CD4-positive, alpha-beta T cell treated with Interferon alpha-2 for 1 hour (primary cell): ENCODE data around the gene CYP26C1.
"Not testable (repeated sequence)": the region's sequence is repeated elsewhere in the genome, so short reads cannot be mapped to it uniquely, and the experiment has no call there.

ENCODE experiments used
- DNase-seq, 2 donors: peaks; one replicate each; pipeline ENCODE4 v3.0.0-alpha.2; 2020 to 2022

CYP26C1 gene

GRCh38 chr10:93079663-93080349 is 19.2 kb downstream of the CYP26C1 start:
- no peak for DNase-seq

GRCh38 chr10:93080350-93081046 is 19.9 kb downstream of the CYP26C1 start:
- DNase-seq: peak; percentile 24 to 54

- no peak for DNase-seq
Observed at GRCh38 chr10:93081318-93081717, 20.7 kb downstream of the CYP26C1 start.

GRCh38 chr10:93081834-93082233 is 21.2 kb downstream of the CYP26C1 start:
- DNase-seq: no peak

DNA sequence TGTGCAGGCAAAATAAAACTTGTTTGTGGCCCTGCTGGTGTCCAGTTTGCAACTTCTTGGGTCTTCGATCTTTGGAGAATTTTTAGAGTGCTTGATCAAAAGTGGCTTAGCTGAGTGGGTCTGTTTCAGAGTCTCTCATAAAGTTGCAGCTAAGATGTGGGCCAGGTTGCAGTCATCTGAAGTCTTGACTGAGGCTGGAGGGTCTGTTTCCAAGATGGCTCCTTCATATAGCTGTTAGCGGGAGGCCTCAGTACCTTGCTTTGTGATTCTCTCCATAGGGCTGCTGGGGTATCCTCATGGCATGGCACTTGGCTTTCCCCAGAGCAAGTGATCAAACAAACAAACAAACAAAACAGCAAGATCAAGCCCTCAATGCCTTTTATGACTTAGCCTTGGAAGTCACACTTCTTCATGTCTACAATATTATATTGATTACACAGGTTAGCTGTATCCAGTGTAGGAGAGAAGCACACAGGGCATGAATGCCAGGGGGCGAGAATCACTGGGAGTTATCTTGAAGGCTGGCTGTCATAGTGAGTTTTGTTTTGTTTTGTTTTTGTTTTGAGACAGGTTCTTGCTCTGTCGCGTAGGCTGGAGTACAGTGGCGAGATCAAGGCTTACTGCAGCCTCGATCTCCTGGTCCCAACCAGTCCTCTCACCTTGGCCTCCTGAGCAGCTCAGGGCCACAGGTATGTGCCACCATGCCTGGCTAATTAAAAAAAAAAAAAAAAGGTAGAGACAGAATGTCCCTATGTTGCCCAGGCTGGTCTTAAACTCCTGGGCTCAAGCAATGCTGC is 23.3 kb downstream of the CYP26C1 start:
- no peak for DNase-seq

- DNase-seq: no peak
Observed at GRCh38 chr10:93085272-93085859, 24.8 kb downstream of the CYP26C1 start.

- DNase-seq: no peak
Observed at GRCh38 chr10:93086289-93086688, 25.7 kb downstream of the CYP26C1 start.

DNA sequence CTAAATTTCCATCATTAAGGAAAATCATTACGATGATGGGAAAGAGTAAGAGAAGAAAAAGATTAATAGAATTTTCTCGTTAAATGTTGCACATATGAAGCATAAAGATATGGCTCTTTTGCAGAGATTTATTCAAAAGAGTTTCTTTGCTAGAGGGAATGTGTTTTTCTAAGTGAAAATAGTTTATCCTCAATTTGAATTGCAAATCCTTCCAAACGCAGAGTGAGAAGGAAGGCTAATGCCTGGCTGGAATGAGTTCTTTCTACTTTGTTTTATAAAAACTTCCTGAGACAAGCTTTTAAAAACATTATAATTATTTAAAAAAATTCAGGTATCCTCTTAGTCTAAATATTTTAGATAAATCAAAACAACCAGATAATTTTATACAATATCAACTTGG is 27.2 kb downstream of the CYP26C1 start:
- DNase-seq: no peak

DNA sequence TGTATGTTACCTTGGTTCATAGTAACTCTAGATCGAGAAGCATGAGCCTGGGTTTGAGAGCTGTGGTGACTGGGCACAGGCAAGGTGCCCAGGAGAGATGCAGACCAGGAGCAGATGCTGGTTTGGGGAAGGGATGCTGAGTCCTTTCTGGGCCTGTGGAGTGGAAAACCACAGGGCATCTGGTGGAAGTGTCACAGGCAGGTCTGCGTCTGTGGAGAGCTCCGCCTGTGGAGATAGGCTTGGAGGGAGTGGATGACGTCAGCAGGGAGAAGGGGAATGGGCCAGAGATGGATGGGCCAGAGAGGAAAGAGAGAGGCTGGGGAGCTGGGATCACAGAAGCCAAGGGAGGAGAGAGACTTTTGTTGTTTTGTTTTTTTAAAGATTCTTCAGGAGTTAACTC is 27.9 kb downstream of the CYP26C1 start:
- no peak for DNase-seq

GRCh38 chr10:93090619-93091018 is 30.0 kb downstream of the CYP26C1 start:
- DNase-seq: no peak

- DNase-seq: no peak
Observed at GRCh38 chr10:93091960-93092359, 31.4 kb downstream of the CYP26C1 start.

GRCh38 chr10:93095225-93095624 is 34.6 kb downstream of the CYP26C1 start:
- DNase-seq: no peak

DNA sequence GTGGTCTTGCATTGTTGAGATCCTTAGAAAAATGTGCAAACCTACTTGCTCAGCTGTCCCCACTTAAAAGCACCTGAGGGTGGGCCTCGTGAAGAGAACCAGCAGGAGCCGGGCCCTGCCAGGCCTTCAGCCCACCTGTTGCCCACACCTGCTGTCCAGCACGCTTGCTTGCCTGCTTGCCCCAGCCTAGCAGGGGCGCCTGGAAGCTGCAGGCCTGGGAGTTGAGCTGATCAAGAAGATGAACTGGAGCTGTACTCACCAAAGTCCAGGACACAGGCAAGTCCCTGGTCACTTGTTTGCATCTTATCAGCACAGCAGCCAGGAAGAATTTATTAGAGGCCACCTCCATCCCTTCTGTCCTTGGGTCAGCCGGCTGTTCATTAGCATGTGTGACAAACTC is 36.3 kb downstream of the CYP26C1 start:
- DNase-seq: no peak

- no peak for DNase-seq
Observed at GRCh38 chr10:93097386-93097785, 36.8 kb downstream of the CYP26C1 start.

DNA sequence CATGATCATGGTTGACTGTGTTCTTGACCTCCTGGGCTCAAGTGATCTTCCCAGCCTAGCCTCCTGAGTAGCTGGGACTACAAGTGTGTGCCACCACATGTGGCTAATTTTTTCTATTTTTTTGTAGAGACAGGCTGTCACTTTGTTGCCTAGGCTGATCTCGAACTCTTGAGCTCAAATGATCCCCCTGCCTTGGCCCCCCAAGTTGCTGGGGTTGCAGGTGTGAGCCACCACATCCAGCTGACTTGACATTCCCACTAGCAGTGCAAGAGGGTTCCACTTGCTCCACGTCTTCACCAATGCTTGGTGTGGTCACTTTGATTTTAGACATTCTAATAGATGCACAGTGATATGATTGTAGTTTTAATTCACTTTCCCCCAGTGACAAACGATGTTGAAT is 38.2 kb downstream of the CYP26C1 start:
- DNase-seq: no peak

DNA sequence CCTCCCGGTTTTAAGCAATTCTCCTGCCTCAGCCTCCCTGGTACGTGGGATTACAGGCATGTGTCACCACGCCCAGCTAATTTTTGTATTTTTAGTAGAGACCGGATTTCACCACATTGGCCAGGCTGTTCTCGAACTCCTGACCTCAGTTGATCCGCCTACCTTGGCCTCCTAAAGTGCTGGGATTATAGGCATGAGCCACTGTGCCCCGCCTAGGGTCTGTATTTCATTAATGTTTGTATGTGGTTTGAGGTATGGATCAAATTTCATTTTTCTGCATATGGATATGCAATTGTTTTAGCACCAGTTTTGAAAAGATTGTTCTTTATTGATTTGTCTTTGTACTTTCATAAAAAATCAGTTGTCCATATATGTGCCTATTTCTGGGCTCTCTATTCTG is 39.1 kb downstream of the CYP26C1 start:
- DNase-seq: no peak

DNA sequence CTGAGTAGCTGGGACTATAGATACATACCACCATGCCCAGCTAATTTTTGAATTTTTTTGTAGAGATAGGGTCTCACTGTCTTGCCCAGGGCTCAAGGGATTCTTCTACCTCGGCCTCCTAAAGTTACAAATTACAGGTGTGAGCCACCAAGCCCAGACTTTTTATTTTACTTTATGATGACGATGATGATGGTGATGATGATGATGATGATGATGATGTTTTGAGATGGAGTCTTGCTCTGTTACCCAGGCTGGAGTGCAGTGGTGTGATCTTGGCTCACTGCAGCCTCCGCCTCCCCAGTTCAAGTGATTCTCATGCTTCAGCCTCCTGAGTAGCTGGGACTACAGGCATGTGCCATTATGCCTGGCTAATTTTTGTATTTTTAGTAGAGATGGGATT is 40.5 kb downstream of the CYP26C1 start:
- not testable (repeated sequence) for DNase-seq

DNA sequence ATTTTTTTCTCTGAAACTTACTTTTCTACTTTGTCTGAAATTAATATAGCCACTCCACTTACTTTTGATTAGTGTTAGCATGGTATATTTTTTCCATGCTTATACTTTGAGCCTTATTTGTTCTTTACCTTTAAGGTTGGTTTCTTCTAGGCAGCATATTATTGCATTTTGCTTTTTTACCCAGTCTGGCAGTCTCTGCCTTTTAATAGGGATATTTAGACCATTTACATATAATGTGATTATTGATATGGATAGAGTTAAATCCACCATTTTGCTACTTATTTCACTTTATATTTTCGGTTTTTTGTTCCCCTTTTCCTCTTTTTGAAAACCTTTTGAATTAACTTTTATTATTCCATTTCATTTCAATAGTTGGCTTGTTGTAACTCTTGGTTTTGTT is 43.4 kb downstream of the CYP26C1 start:
- DNase-seq: no peak

GRCh38 chr10:93106631-93107072 is 46.1 kb downstream of the CYP26C1 start:
- DNase-seq: no peak

DNA sequence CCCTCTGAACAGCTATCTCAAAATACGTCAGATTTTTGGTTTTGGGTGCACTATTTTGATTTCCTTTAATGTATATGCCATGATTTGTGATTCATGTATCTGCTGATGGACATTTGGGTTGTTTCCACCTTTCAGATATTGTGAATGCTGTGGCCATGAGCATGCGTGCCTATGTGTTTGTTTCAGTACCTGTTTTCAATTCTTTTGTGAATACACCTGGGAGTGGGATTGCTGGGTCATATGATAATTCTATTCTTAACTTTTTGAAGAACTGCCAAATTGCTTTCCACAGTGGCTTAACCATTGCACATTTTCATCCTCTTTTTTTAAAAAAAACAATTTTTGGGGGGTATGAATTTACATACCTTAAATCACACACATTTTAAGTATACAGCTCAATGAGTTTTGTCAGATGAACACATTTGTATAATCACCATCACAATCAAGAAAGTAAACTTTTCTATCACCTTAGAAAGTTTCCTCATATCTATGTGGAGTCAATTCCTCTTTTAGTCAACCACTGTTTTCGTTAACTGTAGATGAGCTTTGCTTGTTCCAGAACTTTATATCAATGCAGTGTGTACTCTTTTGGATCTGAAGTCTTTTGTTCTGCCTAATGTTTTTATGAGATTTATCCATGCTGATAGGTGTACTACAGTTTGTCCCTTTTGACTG is 50.0 kb downstream of the CYP26C1 start:
- no peak for DNase-seq

DNA sequence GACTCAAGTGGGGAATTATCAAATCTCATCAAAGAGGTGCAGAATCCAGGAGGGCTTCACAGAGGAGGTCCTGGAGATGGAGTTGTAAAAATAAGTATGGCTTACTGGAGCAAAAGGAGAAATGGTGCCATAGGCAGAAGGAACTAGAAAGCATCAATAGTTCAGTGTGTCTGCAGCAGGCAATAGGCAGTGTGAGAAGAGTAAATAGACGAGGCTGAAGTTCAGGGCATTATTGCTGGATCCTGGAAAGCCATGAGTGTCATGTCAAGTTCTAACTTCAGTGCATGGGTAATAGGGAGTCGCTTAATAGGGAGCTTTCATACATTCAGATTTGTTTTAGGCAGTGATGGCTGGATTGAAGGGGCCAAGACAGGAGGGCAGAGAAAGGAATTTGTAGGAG is 52.4 kb downstream of the CYP26C1 start:
- no peak for DNase-seq

GRCh38 chr10:93115661-93116383 is 55.2 kb downstream of the CYP26C1 start:
- DNase-seq: peak; percentile 67 to 76
